Neural crest cell (in vitro differentiated cells): ENCODE measurements around the gene ABHD16B. TPM values are rescaled to one million over a fixed set of nuclear protein-coding genes. Genes with fewer than 3 reads are reported as not detected.
A peak's percentile ranks its signal among the peaks of the same experiment; 100 is the strongest.

Source experiments
- DNase-seq: peaks from one replicate; pipeline ENCODE4 v3.0.0; 2021; ENCODE audit warnings: low read depth, mixed read lengths, low spot score
- H3K27ac Mint-ChIP-seq: one replicate; pipeline ENCODE4 v1.8.0; 2021; ENCODE audit warnings: mild to moderate bottlenecking, mixed read lengths; ENCODE audit not compliant: unreplicated experiment
- H3K27me3 Mint-ChIP-seq: 2 replicates; pipeline ENCODE4 v1.8.0; 2021; ENCODE audit warnings: low read depth, mild to moderate bottlenecking, mixed read lengths
- H3K36me3 Mint-ChIP-seq: 2 replicates; pipeline ENCODE4 v1.8.0; 2021; ENCODE audit warnings: low read depth, mild to moderate bottlenecking, mixed read lengths
- H3K4me1 Mint-ChIP-seq: 2 replicates; pipeline ENCODE4 v1.8.0; 2021; ENCODE audit warnings: mixed read lengths
- H3K4me3 Mint-ChIP-seq: one replicate; pipeline ENCODE4 v1.8.0; 2021; ENCODE audit warnings: mild to moderate bottlenecking, mixed read lengths
- H3K9me3 Mint-ChIP-seq: 2 replicates; pipeline ENCODE4 v1.8.0; 2021; ENCODE audit warnings: mixed read lengths
- CTCF ChIP-seq: fragments of 200-600 bp; sonication (generic); conservative IDR thresholded peaks from 2 replicates; pipeline ENCODE4 v1.5.0; 2021; ENCODE audit warnings: antibody characterized with exemption, mild to moderate bottlenecking
- total RNA-seq: library from RNA; stranded (reverse); gene quantifications from 2 replicates; pipeline ENCODE4 v1.2.1, GENCODE V29; 2021

ABHD16B gene
- total RNA-seq, 1 donor from 2014 or later = not detected

GRCh38 chr20:63890616-63891015, 29.3 kb downstream of the ABHD16B start:
- no peak overlapping the region for H3K27ac Mint-ChIP-seq
- peaks cover 2% of the 10 kb centered on the region for H3K36me3 Mint-ChIP-seq
- H3K27me3 Mint-ChIP-seq = peaks cover under 1% of the 10 kb centered on the region
- TF ChIP-seq CTCF = no peak
- peaks cover 6% of the 10 kb centered on the region for H3K4me1 Mint-ChIP-seq
- DNase-seq = no peak
- H3K4me3 Mint-ChIP-seq = no peak overlapping the region
- H3K9me3 Mint-ChIP-seq = no peaks in the 10 kb centered on the region

GRCh38 chr20:63891061-63892002, 30.0 kb downstream of the ABHD16B start:
- peak overlapping the region; percentile 49 for H3K4me3 Mint-ChIP-seq
- no peaks in the 10 kb centered on the region for H3K9me3 Mint-ChIP-seq
- H3K4me1 Mint-ChIP-seq = peaks cover 13% of the 10 kb centered on the region
- no peak overlapping the region for H3K27ac Mint-ChIP-seq
- TF ChIP-seq CTCF = no peak
- H3K36me3 Mint-ChIP-seq = peaks cover 2% of the 10 kb centered on the region
- peaks cover 3% of the 10 kb centered on the region for H3K27me3 Mint-ChIP-seq
- no peak for DNase-seq

GRCh38 chr20:63892402-63892801, 31.1 kb downstream of the ABHD16B start:
- Mint-ChIP-seq H3K36me3 (no peaks in the 10 kb centered on the region), H3K9me3 (no peaks in the 10 kb centered on the region), H3K27me3 (peaks cover 3% of the 10 kb centered on the region), H3K27ac (no peak overlapping the region), H3K4me3 (peak overlapping the region; percentile 64), H3K4me1 (peaks cover 20% of the 10 kb centered on the region)
- no peak for TF ChIP-seq CTCF
- DNase-seq = no peak

GRCh38 chr20:63893999-63894357, 32.7 kb downstream of the ABHD16B start:
- Mint-ChIP-seq H3K27me3 (peaks cover 3% of the 10 kb centered on the region), H3K4me3 (peak overlapping the region; percentile 82), H3K4me1 (peaks cover 29% of the 10 kb centered on the region), H3K36me3 (no peaks in the 10 kb centered on the region), H3K9me3 (no peaks in the 10 kb centered on the region), H3K27ac (no peak overlapping the region)
- DNase-seq = no peak
- no peak for TF ChIP-seq CTCF

- H3K27ac Mint-ChIP-seq = peak within 1 kb of the TSS; percentile 20
- H3K36me3 Mint-ChIP-seq = no peaks in the 10 kb centered on the region
- no peaks in the 10 kb centered on the region for H3K9me3 Mint-ChIP-seq
- H3K4me1 Mint-ChIP-seq = peaks cover 32% of the 10 kb centered on the region
- TF ChIP-seq CTCF = no peak
- DNase-seq = peak; percentile 91
- peak within 1 kb of the TSS; percentile 97 for H3K4me3 Mint-ChIP-seq
- peaks cover 3% of the 10 kb centered on the region for H3K27me3 Mint-ChIP-seq
Measured at GRCh38 chr20:63894358-63895201, 33.3 kb downstream of the ABHD16B start, which contains the start of gene DNAJC5. DNAJC5 (plus strand) TSS chr20:63895126; CDS start chr20:63928346, 33,220 bp downstream.
